PC-3 (cell line): ENCODE results near the gene PROSER2. TPM values are rescaled to one million over a fixed set of nuclear protein-coding genes. Genes with fewer than 3 reads are reported as not detected.

Experiments
- ATAC-seq: fragments of 200-7000 bp; cut with Tn5 transposase; 2 replicates; pipeline ENCODE4 v1.9.1; 2020; ENCODE audit warnings: mild to moderate bottlenecking, moderate library complexity
- BruUV-seq: library from RNA; stranded (reverse); fragments of 400-500 nt; replicated peaks from 2 replicates; lab custom pipeline; 2021; lab: Mats Ljungman, UMichigan
- CTCF ChIA-PET: fragments of 300-600 bp; sonication (Branson Sonifier 250); formaldehyde crosslinking; loops from one replicate; lab custom pipeline; 2022; ENCODE audit warnings: antibody characterized with exemption; lab: Charles Lee
- POLR2A ChIA-PET: fragments of 300-600 bp; sonication (Branson Sonifier 250); formaldehyde crosslinking; loops from one replicate; lab custom pipeline; 2022; ENCODE audit warnings: antibody characterized with exemption; ENCODE audit not compliant: unreplicated experiment; lab: Charles Lee
- DNase-seq: peaks from one replicate; pipeline ENCODE4 v3.0.0-alpha.2; 2015
- H2AFZ ChIP-seq: fragments of 300-600 bp; sonication (generic); 2 replicates; pipeline ENCODE4 v1.6.0; 2016; ENCODE audit warnings: antibody characterized with exemption, low read length
- H3F3A ChIP-seq: fragments of 300-600 bp; sonication (generic); one replicate; pipeline ENCODE4 v1.6.0; 2017; ENCODE audit warnings: antibody characterized with exemption, low read length, control low read depth, mild to moderate bottlenecking; ENCODE audit not compliant: unreplicated experiment
- H3K27ac ChIP-seq: fragments of 300-600 bp; sonication (generic); 2 replicates; pipeline ENCODE4 v1.5.1; 2016; ENCODE audit warnings: mild to moderate bottlenecking, low read length
- H3K27me3 ChIP-seq: fragments of 300-600 bp; sonication (generic); 2 replicates; pipeline ENCODE4 v1.6.1; 2016; ENCODE audit warnings: low read length, mixed read lengths
- H3K36me3 ChIP-seq: fragments of 300-600 bp; sonication (generic); 2 replicates; pipeline ENCODE4 v1.6.1; 2016; ENCODE audit warnings: low read depth, mixed run types, low read length, mixed read lengths
- H3K4me1 ChIP-seq: fragments of 300-600 bp; sonication (generic); 2 replicates; pipeline ENCODE4 v1.5.1; 2016; ENCODE audit warnings: low read length; ENCODE audit not compliant: insufficient read depth
- H3K4me2 ChIP-seq: fragments of 300-600 bp; sonication (generic); 2 replicates; pipeline ENCODE4 v1.6.0; 2016; ENCODE audit warnings: low read length
- H3K4me3 ChIP-seq: fragments of 300-600 bp; sonication (generic); 2 replicates; pipeline ENCODE4 v1.5.1; 2016; ENCODE audit warnings: mild to moderate bottlenecking, low read length, mixed read lengths
- H3K79me2 ChIP-seq: fragments of 300-600 bp; sonication (generic); 2 replicates; pipeline ENCODE4 v1.6.1; 2017; ENCODE audit warnings: low read length, mixed read lengths
- H3K9ac ChIP-seq: fragments of 300-600 bp; sonication (generic); 2 replicates; pipeline ENCODE4 v1.6.0; 2016; ENCODE audit warnings: mild to moderate bottlenecking, low read length
- H3K9me2 ChIP-seq: fragments of 300-600 bp; sonication (generic); replicated peaks from 2 replicates; pipeline ENCODE4 v1.6.1; 2016; ENCODE audit warnings: mixed run types, low read length, mixed read lengths
- H3K9me3 ChIP-seq: fragments of 300-600 bp; sonication (generic); 2 replicates; pipeline ENCODE4 v1.6.1; 2016; ENCODE audit warnings: low read length, mixed read lengths
- H4K20me1 ChIP-seq: fragments of 300-600 bp; sonication (generic); 2 replicates; pipeline ENCODE4 v1.6.1; 2016; ENCODE audit warnings: low read length, mixed read lengths
- CTCF ChIP-seq: fragments of 300-600 bp; sonication (generic); conservative IDR thresholded peaks from 2 replicates; pipeline ENCODE4 v1.5.1; 2017; ENCODE audit warnings: antibody characterized with exemption, low read depth, mild to moderate bottlenecking, low read length
- EZH2 ChIP-seq: fragments of 300-600 bp; sonication (generic); IDR thresholded peaks from one replicate; pipeline ENCODE4 v1.6.1; 2017; ENCODE audit warnings: antibody characterized with exemption, mild to moderate bottlenecking, low read length; ENCODE audit not compliant: unreplicated experiment
- EZH2phosphoT487 ChIP-seq: fragments of 300-600 bp; sonication (generic); IDR thresholded peaks from 2 replicates; pipeline ENCODE4 v1.6.1; 2018; ENCODE audit warnings: mild to moderate bottlenecking, antibody characterized with exemption, low read length, borderline replicate concordance
- intact Hi-C: fragments of 100-400 bp; cut with micrococcal nuclease; formaldehyde crosslinking; loops from 2 replicates; pipeline ENCODE4 v1.9.0; 2023
- total RNA-seq: library from RNA; depleted of rRNA; stranded (reverse); fragments of >200 nt; gene quantifications from 2 replicates; pipeline ENCODE4 v1.2.3, GENCODE V29; 2014

The PROSER2 gene
- total RNA-seq, 1 experiment from 2014 or later: 52.5 TPM

- CTCF ChIA-PET: no interaction called here
- Histone ChIP-seq H3F3A (no peaks in the 10 kb centered on the region), H3K27me3 (no peaks in the 10 kb centered on the region), H4K20me1 (no peaks in the 10 kb centered on the region), H3K9me3 (no peaks in the 10 kb centered on the region), H3K79me2 (no peaks in the 10 kb centered on the region), H3K4me3 (no peak overlapping the region), H2AFZ (no peak overlapping the region), H3K9ac (no peak overlapping the region), H3K27ac (no peak overlapping the region), H3K36me3 (no peaks in the 10 kb centered on the region), H3K4me1 (peaks cover 15% of the 10 kb centered on the region), H3K4me2 (no peak overlapping the region), H3K9me2 (no peaks in the 10 kb centered on the region)
- no peak for TF ChIP-seq CTCF
- no TSS peak for BruUV-seq
- intact Hi-C loops: no loop called here
- ATAC-seq: no peak
- POLR2A ChIA-PET: no interaction called here
- DNase-seq: no peak
Measured at GRCh38 chr10:11797847-11798633, 25.1 kb upstream of the PROSER2 start.

GRCh38 chr10:11798845-11799735 lies 24.1 kb upstream of the PROSER2 start:
- CTCF ChIA-PET: no interaction called here
- Histone ChIP-seq H3K9ac (no peak overlapping the region), H3K27me3 (no peaks in the 10 kb centered on the region), H4K20me1 (no peaks in the 10 kb centered on the region), H2AFZ (no peak overlapping the region; the same call in 1 of the 2 replicates), H3K4me3 (no peak overlapping the region), H3K79me2 (no peaks in the 10 kb centered on the region), H3K9me3 (no peaks in the 10 kb centered on the region), H3K27ac (no peak overlapping the region), H3K36me3 (no peaks in the 10 kb centered on the region), H3K9me2 (no peaks in the 10 kb centered on the region), H3K4me2 (no peak overlapping the region), H3K4me1 (peaks cover 8% of the 10 kb centered on the region), H3F3A (no peaks in the 10 kb centered on the region)
- intact Hi-C loops: no loop called here
- no peak for ATAC-seq
- POLR2A ChIA-PET: interaction anchor here (0.6 kb wide), 1 partner anchor 87 kb away, joined by 4 read pairs; no protein-coding TSS in a partner anchor
- TF ChIP-seq EZH2phosphoT487 (no peak), EZH2 (no peak), CTCF (no peak)
- no TSS peak for BruUV-seq
- DNase-seq: no peak

GRCh38 chr10:11799736-11800080 lies 23.4 kb upstream of the PROSER2 start:
- TF ChIP-seq CTCF (no peak), EZH2 (no peak), EZH2phosphoT487 (no peak)
- Histone ChIP-seq H3K9me3 (no peaks in the 10 kb centered on the region), H3K79me2 (no peaks in the 10 kb centered on the region), H2AFZ (no peak overlapping the region), H4K20me1 (no peaks in the 10 kb centered on the region), H3K27ac (no peak overlapping the region), H3K4me2 (no peak overlapping the region), H3K4me3 (no peak overlapping the region), H3F3A (no peaks in the 10 kb centered on the region), H3K27me3 (no peaks in the 10 kb centered on the region), H3K36me3 (no peaks in the 10 kb centered on the region), H3K4me1 (peaks cover 2% of the 10 kb centered on the region), H3K9me2 (no peaks in the 10 kb centered on the region), H3K9ac (no peak overlapping the region)
- ChIA-PET POLR2A (no interaction called here), CTCF (no interaction called here)
- intact Hi-C loops: no loop called here
- BruUV-seq: no TSS peak
- DNase-seq (no peak), ATAC-seq (no peak)
